HT1080 (cell line): ENCODE data around the gene RSPH9. TPM values are rescaled to one million over a fixed set of nuclear protein-coding genes. Genes with fewer than 3 reads are reported as not detected.
"Not testable (repeated sequence)": the region's sequence is repeated elsewhere in the genome, so short reads cannot be mapped to it uniquely, and the experiment has no call there.

Experiments used
- DNase-seq: peaks from one replicate; pipeline ENCODE4 v3.0.0-alpha.2; 2015; ENCODE audit warnings: low read depth
- total RNA-seq: library from RNA; depleted of rRNA; stranded (reverse); fragments of >200 nt; shearing (Covaris generic); gene quantifications from 2 replicates; pipeline ENCODE4 v1.2.3, GENCODE V29; 2014

The RSPH9 gene
- total RNA-seq, 1 experiment from 2014 or later, result not detected

DNA sequence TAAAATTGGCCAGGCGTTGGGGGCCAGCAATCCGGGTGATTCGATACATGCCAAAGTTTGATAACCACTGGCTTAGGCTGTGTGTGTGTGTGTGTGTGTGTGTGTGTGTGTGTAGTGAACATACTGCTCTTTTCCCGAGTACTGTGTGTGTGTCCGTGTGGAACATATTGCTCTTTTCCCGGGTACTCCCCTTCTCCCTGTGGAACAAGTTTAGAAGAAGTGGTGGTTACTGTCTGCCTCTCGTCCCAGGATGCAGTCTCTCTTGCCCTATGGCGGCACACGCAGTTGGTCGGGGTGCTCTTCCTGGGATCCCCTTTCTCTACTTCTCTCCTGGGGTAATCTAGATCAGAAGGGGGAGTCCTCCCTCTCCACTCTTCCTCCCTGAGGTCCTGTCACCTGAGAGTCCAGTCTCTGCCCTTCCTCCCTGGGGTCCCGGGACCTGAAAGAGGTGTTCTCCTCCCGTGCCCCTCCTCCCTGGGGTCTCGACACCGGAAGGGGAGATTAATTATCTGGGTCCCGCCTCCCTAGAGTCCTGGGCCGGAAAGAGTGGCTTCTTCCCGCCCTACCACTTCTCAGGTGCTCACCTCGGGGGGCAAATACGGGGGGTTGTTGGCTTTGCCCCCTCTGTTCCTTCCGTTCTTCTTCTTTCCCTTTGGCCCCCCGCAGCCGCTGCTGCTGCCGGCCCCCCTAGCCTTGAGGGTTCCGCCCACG lies 16.3 kb upstream of the RSPH9 start:
- peak; percentile 33 for DNase-seq

DNA sequence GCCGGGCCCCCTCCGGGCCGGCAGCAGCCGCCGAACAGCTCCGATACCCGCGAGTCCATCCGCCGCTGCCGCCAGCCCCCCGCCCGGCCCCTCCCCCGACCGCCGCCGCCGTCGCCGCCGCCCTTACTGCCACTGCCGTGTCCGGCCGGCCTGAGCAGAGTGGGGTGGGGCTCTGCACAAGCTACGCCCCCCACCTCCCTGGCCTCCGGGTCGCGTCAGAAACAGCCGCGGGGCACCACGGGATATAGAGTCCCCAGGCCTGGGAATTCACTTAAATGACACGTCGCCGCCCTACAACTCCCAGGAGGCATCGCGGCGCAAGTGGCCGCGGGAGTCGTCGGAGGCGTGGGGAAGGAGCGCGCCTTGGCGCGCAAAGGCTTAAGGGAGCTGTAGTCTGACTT lies 15.7 kb upstream of the RSPH9 start, which contains the start of gene GTPBP2:
GTPBP2 (minus strand) TSS at position 161 of the 401 bp plus-strand sequence; CDS start at position 59, 102 bp downstream.
- peak; percentile 98 for DNase-seq

DNA sequence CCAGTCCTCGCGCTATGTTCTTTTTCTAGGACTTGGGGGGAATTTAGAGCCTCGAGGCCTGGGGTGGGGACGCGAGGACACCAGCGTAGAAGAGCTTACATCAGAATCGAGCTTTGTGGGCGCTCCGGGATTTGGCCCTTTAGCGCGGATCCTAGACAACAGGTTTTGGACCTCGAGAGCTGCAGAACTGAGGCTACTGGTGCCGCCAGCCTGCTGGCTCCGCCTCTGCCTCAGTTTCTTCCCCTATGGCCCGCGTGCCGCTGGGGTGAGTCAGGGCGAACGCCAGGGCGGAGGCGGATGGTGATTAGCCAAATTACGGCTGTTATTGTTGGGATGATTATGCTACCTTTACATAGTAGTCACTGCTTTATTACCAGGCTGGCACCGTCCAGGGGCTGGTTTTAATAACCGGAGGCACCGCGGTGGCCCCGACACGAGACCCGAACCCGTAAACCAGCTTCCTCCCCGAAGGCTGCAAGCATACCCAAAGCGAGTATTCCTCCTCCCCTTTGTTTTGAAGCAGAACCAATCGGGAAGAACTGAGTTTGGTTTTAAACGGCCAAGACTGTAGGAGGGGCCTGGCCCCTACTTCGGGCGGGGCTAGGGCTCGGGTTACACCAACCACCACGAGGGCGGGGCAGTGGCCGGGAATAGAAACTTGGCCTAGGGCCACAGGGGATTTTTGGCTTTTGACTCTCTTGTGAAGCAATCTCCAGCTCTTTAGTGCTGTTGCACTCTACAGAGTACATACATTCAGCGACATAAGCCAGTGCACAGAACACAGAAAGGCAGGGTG lies 15.1 kb upstream of the RSPH9 start:
- peak; percentile 97 for DNase-seq

DNA sequence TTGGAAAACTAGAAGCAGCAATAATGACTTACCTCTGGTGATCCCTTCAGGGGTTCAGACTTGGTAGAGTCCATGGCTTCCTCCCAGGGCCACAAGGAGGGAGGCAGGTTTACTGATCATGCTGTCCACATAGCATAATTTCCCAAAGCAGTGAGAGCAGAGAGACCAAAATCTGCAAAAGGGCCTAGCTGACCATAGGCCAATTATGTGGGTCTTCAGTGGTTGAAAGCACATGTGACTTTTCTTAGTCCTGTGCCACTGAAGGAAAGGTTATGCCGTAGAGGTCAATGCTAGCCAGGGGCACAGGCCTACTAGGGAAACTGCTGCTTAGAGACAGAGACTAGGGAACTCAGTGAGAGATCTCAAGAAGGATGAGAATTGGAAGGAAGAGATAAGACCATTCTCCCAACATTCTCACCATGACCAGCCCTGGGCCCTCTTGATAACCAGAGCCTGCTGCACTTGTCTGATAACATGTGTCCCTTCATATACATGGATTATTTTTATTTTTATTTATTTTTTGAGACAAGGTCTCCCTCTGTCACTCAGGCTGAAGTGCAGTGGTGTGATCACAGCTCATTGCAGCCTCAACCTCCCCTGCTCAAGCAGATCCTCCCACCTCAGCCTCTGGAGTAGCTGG lies 13.7 kb upstream of the RSPH9 start:
- DNase-seq, result no peak

DNA sequence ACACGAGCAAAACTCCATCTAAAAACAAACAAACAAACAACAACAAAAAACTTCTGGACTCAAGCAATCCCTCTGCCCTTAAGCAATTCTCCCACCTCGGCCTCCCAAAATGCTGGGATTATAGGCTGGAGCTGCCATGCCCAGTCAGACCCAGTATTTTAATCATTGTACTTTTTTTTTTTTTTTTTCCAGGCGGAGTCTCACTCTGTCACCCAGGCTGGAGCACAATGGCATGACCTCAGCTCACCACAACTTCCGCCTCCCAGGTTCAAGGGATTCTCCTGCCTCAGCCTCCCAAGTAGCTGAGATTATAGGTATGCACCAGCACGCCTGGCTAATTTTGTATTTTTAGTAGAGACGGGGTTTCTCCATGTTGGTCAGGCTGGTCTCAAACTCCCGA lies 11.8 kb upstream of the RSPH9 start:
- DNase-seq, result peak; percentile 26

DNA sequence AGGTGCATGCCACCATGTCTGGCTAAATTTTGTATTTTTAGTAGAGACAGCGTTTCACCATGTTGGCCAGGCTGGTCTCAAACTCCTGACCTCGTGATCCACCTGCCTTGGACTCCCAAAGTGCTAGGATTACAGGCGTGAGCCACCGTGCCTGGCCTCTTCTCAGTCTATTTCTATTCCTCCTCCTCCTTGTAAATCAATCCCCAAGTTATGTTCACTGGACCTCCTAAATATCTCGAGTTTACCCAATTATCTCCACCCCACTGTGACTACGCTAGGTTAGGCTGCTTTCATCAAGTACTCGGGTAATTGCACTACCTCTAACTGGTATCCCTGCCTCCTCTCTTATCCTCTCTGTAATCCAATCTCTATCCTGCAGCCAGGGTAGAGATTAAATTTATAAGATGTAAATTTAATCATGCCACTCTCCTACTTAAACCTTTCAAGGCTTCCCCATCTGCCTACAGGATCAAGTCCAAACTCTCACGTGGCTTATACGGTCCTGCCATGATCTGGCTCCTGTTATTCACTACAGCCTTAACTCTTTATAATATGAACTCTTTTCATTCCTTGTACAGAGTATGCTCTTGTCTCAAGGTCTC lies 10.0 kb upstream of the RSPH9 start:
- no peak for DNase-seq

DNA sequence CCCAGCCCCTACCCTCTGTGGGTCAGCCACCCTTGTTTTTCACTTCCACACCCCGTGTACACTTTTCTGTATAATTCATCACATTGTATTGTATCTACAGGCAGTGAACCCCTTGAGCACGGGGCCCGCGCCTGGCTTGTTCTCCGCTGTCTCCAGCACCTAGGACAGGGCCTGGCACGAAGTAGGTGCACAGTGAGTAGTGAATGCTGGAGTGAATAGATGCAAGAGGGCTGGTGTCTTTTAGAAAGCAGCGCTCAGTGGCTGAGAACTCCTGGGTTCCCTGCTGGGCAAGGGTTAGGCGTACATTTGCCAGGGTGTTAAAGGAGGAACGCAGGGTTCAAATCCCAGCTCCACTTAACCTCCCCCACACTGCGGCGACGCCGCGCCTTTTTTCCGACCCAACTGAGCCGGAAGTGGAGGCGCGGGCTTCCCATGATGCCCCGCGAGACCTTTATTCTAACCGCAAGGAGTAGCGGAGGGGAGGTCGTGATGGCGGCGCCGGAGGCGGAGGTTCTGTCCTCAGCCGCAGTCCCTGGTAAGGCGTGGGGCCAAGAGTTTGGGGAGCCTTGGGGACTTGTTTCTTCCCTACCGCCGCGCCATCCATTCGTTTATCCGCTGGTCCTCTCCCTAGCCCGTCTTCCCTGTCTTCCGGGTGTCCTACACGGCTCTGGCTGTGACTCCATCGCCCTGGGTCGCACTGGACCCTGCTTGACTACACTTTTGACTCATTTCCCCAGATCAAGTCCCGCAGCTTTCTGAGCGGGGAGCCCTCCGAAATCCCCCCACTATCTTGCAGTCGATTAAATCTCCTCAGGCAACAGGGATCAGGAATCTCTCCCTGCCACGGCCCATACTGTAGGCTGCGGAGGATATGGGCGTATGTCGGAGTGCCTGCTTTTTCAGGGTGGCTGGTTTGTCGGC lies 9.2 kb upstream of the RSPH9 start, which contains the start of gene MAD2L1BP:
MAD2L1BP (plus strand) TSS at position 454 of the 921 bp plus-strand sequence; CDS start at position 490, 36 bp downstream.
- DNase-seq, result peak; percentile 58

DNA sequence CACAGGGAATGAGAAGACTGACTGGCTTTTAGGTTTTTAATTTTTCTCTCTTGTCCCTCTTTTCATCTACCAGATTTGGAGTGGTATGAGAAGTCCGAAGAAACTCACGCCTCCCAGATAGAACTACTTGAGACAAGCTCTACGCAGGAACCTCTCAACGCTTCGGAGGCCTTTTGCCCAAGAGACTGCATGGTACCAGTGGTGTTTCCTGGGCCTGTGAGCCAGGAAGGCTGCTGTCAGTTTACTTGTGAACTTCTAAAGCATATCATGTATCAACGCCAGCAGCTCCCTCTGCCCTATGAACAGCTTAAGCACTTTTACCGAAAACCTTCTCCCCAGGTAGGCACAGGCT lies 8.6 kb upstream of the RSPH9 start:
- no peak for DNase-seq

DNA sequence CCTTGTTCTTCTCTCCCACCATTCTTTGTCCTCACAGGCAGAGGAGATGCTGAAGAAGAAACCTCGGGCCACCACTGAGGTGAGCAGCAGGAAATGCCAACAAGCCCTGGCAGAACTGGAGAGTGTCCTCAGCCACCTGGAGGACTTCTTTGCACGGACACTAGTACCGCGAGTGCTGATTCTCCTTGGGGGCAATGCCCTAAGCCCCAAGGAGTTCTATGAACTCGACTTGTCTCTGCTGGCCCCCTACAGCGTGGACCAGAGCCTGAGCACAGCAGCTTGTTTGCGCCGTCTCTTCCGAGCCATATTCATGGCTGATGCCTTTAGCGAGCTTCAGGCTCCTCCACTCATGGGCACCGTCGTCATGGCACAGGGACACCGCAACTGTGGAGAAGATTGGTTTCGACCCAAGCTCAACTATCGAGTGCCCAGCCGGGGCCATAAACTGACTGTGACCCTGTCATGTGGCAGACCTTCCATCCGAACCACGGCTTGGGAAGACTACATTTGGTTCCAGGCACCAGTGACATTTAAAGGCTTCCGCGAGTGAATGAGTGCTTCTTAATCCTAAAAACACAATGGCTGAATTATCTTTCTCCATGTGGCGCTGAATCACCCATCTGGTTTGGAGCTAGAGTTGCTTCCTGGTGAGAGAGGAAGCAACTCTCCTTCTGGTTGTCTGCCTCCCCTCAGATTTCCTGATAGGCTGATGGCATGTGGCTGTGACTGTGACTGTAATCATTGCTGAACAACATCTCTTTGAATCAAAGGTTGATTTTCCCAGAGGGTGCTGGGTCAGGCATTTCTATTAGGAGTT lies 4.6 kb upstream of the RSPH9 start:
- peak; percentile 18 for DNase-seq

DNA sequence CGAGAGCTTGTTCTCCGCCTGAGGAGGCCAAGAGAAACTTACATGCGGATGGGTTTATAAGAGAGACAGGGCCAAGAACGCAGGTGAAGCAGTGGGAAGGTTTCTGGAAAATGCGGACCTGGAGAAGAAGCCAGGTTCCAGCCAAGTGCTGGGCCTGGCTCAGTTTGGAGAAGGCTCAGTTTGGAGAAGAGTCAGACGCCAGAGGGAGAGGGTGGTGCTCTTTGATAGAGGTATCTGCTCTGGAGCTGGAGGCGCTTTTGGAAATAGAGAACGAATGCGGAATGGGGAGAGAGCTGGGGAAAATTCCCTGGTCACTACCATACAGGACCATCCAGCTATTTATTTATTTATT lies 753 bp downstream of the RSPH9 start:
- no peak for DNase-seq

DNA sequence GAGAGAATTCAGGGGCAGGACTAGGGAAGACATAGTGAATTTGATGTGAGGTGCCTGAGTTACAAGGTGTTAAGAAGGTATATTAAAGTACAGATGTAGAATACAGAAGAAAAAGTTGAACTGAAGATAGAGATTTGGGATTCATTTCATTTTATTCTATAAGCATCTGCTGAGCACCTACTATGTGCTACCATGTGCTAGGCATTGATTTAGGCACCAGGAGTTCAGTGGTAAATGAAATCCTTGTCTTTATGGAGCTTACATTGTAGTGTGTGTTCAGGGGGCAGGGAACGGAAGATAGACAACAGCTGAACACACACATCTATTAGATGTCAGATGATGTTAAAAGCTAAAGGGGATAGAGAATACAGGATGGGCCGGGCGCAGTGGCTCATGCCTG lies 2.8 kb downstream of the RSPH9 start:
- DNase-seq, result no peak

DNA sequence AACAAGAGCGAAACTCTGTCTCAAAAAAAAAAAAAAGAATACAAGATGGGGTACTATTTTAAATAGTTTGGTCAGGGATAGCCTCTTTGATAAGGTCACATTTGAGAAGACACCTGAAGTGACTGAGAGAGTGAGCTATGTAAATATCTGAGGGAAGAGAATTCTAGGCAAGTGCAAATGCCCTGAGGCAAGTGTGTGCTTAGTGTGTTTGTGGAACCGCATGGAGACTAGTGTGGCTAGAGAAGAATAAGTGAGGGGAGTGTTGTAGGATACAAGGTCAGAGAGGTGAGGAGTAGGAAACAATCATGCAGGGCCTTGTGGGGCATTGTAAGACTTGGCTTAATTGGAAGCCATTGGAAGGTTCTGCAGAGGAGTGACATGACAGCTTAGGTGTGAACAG lies 3.4 kb downstream of the RSPH9 start:
- no peak for DNase-seq

DNA sequence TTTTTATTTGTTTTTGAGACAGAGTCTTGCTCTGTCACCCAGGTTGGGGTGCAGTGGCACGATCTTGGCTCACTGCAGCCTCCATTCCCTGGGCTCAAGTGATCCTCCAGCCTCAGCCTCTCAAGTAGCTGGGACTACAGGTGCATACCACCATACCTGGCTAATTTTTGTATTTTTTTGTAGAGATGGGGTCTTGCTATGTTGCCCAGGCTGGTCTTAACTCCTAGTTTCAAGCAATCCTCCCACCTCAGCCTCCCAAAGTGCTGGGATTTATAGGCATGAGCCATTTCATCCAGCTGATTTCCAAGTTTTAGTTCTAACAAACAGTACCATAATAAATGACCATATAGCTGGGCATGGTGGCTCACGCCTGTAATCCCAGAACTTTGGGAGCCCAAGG lies 8.0 kb downstream of the RSPH9 start:
- not testable (repeated sequence) for DNase-seq

DNA sequence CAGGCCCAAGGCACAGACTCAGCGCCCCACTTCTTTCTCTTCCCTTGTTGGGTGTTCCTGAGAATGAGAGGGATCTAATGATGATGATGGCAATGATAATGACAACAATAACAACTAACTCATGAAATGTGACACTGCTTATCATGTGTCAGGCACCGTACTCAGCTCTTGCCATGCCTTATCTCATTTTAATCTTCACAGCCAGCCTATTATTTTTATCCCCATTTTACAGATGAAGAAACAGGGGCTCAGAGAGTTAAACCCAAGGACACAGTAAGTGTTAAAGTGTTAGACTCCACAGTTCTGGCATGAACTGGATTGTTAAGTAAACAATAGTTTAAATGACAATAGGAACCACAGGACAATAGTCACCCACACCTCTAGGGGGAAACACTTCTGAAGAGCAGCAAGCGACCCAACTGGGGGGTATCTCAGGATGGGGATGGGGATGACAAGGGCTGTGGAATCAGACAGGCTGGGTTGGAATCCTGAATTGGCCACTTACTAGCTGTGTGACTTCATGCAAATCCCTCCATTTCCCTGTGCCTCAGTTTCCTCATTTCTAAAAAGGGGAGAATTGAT lies 12.5 kb downstream of the RSPH9 start:
- DNase-seq, result no peak

DNA sequence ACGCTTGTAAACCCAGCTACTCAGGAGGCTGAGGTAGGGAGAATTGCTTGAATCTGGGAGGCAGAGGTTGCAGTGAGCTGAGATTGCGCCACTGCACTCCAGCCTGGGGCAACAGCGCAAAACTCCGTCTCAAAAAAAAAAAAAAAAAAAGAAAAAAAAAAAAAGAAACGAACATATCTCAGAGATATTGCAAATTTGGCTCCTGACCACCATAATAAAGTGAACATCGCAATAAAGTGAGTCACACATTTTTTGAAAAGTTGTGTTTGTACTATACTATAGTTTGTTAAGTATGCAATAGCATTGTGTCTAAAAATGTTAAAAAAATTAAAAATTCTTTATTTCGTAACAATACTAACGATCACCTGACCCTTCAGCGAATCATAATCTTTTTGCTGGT lies 13.3 kb downstream of the RSPH9 start:
- no peak for DNase-seq

DNA sequence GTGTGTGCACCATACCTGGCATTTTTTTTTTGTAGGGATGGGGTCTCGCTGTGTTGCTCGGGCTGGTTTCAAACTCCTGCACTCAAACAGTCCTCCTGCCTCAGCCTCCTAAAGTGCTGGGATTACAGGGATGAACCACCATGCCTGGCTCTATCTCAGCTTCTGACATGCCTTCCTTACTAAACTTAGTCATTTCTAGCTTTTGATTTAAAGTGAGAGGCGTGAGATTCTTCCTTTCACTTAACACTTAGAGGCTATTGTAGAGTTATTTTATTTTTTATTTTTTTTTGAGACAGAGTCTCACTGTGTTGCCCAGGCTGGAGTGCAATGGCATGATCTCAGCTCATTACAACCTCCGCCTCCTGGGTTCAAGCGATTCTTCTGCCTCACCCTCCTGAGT lies 18.1 kb downstream of the RSPH9 start:
- not testable (repeated sequence) for DNase-seq

DNA sequence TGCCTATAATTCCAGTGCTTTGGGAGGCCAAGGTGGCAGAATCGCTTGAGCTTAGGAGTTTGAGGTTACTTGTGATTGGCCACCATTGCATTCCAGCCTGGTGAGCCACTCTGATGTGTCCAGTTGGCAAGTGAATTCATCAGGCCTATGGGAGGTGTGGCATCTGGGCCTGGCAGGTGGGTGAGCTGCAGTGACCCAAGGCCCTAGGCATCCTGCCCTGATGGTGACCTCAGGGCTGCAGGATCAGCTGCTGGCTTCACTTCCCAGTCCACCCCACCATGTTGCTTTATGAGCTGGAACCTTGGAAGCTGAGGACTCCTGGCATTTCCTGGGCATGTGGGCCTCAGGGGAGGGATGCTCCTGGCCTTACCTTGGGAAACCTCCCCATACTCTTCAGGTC lies 20.5 kb downstream of the RSPH9 start:
- DNase-seq, result peak; percentile 40

DNA sequence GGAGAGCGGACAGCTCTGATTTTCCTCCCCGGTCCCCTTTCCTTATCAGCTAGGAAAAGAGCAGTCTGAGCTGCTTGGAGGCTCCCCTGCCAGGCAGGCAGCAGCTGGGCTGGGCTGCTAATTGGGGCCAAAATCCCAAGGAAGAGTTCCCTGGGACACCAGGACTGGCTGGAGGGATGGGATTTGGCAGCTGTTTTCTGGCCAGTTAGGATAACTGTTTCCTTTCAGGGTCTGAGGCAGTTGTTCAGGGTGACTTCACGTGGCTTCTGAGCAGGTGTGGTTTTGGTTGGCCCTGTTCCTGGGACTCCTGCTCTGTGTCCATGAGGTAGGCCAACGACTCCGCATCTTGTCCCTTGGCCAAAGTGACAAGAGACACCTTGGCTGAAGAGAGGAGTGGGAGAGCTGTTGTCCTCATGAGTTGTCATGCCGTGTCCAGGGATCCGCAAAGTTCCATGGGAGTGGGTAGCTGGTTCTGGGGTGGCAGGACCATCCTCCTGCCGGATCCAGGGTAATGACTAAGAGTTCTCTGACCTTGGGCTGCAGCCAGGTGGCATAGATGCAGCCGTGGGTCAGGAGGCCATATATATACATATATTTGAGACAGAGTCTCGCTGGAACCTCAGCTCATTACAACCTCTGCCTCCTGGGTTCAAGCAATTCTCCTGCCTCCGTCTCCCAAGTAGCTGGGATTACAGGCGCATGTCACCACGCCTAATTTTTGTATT lies 21.5 kb downstream of the RSPH9 start:
- no peak for DNase-seq
